HCT116 (cell line): ENCODE measurements around the gene UAP1L1. TPM values are rescaled to one million over a fixed set of nuclear protein-coding genes. Genes with fewer than 3 reads are reported as not detected.

ENCODE experiments used
- ATAC-seq: fragments of 200-7000 bp; cut with Tn5 transposase; 2 replicates; pipeline ENCODE4 v1.9.1; 2020; ENCODE audit warnings: mild to moderate bottlenecking, moderate library complexity
- BruUV-seq: library from RNA; stranded (reverse); fragments of 400-500 nt; replicated peaks from 2 replicates; lab custom pipeline; 2021; lab: Mats Ljungman, UMichigan
- CTCF ChIA-PET: fragments of 300-600 bp; sonication (Branson Sonifier 250); formaldehyde crosslinking; loops from one replicate; lab custom pipeline; 2021; ENCODE audit warnings: antibody characterized with exemption; lab: Charles Lee
- POLR2A ChIA-PET: fragments of 300-600, 350-600 bp; sonication (Branson Sonifier 250); formaldehyde crosslinking; loops from one replicate; lab custom pipeline; 2021; ENCODE audit warnings: antibody characterized with exemption; lab: Charles Lee
- RAD21 ChIA-PET, 2 experiments: fragments of 300-600 bp; sonication (Branson Sonifier 250); formaldehyde crosslinking; loops; one replicate each; lab custom pipeline; 2023; ENCODE audit warnings: low total read pairs in 2 of 2; ENCODE audit not compliant: uncharacterized antibody in 2 of 2, unreplicated experiment in 2 of 2, low non-redundant PET in 1 of 2; lab: Charles Lee
- DNase-seq: peaks from one replicate; pipeline ENCODE4 v3.0.0-alpha.2; 2010; ENCODE audit warnings: low read depth, low spot score
- H2AFZ ChIP-seq: fragments of 200-600 bp; shearing (Covaris generic), sonication (generic); 2 replicates; pipeline ENCODE4 v1.6.1; 2017; ENCODE audit warnings: low read depth, mixed run types, mixed read lengths, antibody characterized with exemption, low read length; ENCODE audit not compliant: poor library complexity, severe bottlenecking
- H3K27ac ChIP-seq: 2 replicates; pipeline ENCODE4 v1.5.1; 2012; ENCODE audit warnings: low read depth, low read length
- H3K27me3 ChIP-seq: fragments of 200-600 bp; sonication (generic); 2 replicates; pipeline ENCODE4 v1.6.1; 2016; ENCODE audit warnings: mixed run types, low read length, mixed read lengths; ENCODE audit not compliant: insufficient read depth
- H3K36me3 ChIP-seq, 2 experiments: fragments of 200-500 bp in 1 of 2; fragments of 200-600 bp in 1 of 2; sonication (Bioruptor generic) in 1 of 2; sonication (generic) in 1 of 2; 2 replicates each; pipeline versions ENCODE4 v1.5.1 to v1.6.1; 2014 to 2016; ENCODE audit warnings: low read length in 2 of 2, inconsistent platforms in 1 of 2, mixed read lengths in 1 of 2, mixed run types in 1 of 2; ENCODE audit not compliant: insufficient read depth in 2 of 2, control insufficient read depth in 1 of 2
- H3K4me1 ChIP-seq, 2 experiments: fragments of 200-600 bp in 1 of 2; sonication (generic) in 1 of 2; 2 replicates each; pipeline versions ENCODE4 v1.5.1 to v1.6.1; 2012 to 2017; ENCODE audit warnings: low read length in 2 of 2, inconsistent platforms in 1 of 2, mild to moderate bottlenecking in 1 of 2, mixed read lengths in 1 of 2, mixed run types in 1 of 2, moderate library complexity in 1 of 2; ENCODE audit not compliant: insufficient read depth in 2 of 2, control insufficient read depth in 1 of 2
- H3K4me2 ChIP-seq: fragments of 200-600 bp; sonication (generic); 2 replicates; pipeline ENCODE4 v1.6.1; 2017; ENCODE audit warnings: mixed run types, low read length, mixed read lengths
- H3K4me3 ChIP-seq, 2 experiments: fragments of 200-600 bp in 1 of 2; sonication (generic) in 1 of 2; replicated peaks in 1 of 2; 2 replicates each; pipeline ENCODE4 v1.5.1; 2011 to 2016; ENCODE audit warnings: low read length in 2 of 2, control low read depth in 1 of 2, low read depth in 1 of 2, mild to moderate bottlenecking in 1 of 2, mixed read lengths in 1 of 2, mixed run types in 1 of 2
- H3K79me2 ChIP-seq: fragments of 200-600 bp; sonication (generic); 2 replicates; pipeline ENCODE4 v1.6.1; 2017; ENCODE audit warnings: mild to moderate bottlenecking, mixed run types, low read length, moderate library complexity, mixed read lengths; ENCODE audit not compliant: insufficient read depth
- H3K9ac ChIP-seq: fragments of 200-600 bp; sonication (generic); 2 replicates; pipeline ENCODE4 v1.6.1; 2016; ENCODE audit warnings: low read length, mixed read lengths
- H3K9me2 ChIP-seq: fragments of 200-600 bp; sonication (generic), shearing (Covaris generic); 2 replicates; pipeline ENCODE4 v1.6.1; 2017; ENCODE audit warnings: mixed run types, mild to moderate bottlenecking, moderate library complexity; ENCODE audit not compliant: insufficient read depth
- H3K9me3 ChIP-seq, 2 experiments: fragments of 200-500 bp in 1 of 2; fragments of 200-600 bp in 1 of 2; sonication (Bioruptor generic) in 1 of 2; sonication (generic) in 1 of 2; 2 replicates each; pipeline ENCODE4 v1.6.1; 2014 to 2017; ENCODE audit warnings: low read length in 2 of 2, mixed read lengths in 2 of 2, inconsistent platforms in 1 of 2, low read depth in 1 of 2, mild to moderate bottlenecking in 1 of 2, mixed run types in 1 of 2, moderate library complexity in 1 of 2; ENCODE audit not compliant: control insufficient read depth in 1 of 2, insufficient read depth in 1 of 2
- H4K20me1 ChIP-seq: fragments of 200-600 bp; sonication (generic), shearing (Covaris generic); 2 replicates; pipeline ENCODE4 v1.6.1; 2017; ENCODE audit warnings: mixed run types, mild to moderate bottlenecking, moderate library complexity; ENCODE audit not compliant: insufficient read depth
- CBX3 ChIP-seq: IDR thresholded peaks from 2 replicates; pipeline ENCODE4 v1.6.1; 2012; ENCODE audit warnings: low read depth
- CEBPB ChIP-seq: IDR thresholded peaks from 2 replicates; pipeline ENCODE4 v1.6.1; 2012; ENCODE audit warnings: low read depth
- EGR1 ChIP-seq: IDR thresholded peaks from 2 replicates; pipeline ENCODE4 v1.6.1; 2012; ENCODE audit warnings: low read depth
- ELF1 ChIP-seq: IDR thresholded peaks from 2 replicates; pipeline ENCODE4 v1.6.1; 2012; ENCODE audit warnings: low read depth, borderline replicate concordance
- EZH2phosphoT487 ChIP-seq: fragments of 200-600 bp; IDR thresholded peaks from 2 replicates; pipeline ENCODE4 v1.6.1; 2018; ENCODE audit warnings: antibody characterized with exemption, borderline replicate concordance
- JUND ChIP-seq: IDR thresholded peaks from 2 replicates; pipeline ENCODE4 v1.6.1; 2012
- MAX ChIP-seq: IDR thresholded peaks from 2 replicates; pipeline ENCODE4 v1.6.1; 2012
- RAD21 ChIP-seq: IDR thresholded peaks from 2 replicates; pipeline ENCODE4 v1.6.1; 2012; ENCODE audit warnings: low read depth, mild to moderate bottlenecking
- SP1 ChIP-seq: IDR thresholded peaks from 2 replicates; pipeline ENCODE4 v1.6.1; 2012; ENCODE audit warnings: low read depth
- YY1 ChIP-seq: IDR thresholded peaks from 2 replicates; pipeline ENCODE4 v1.6.1; 2011; ENCODE audit warnings: low read length, low read depth, moderate library complexity, mild to moderate bottlenecking; ENCODE audit not compliant: insufficient replicate concordance; ENCODE audit errors: extremely low read depth
- ZFX ChIP-seq: fragments of 450-650 bp; IDR thresholded peaks from 2 replicates; pipeline ENCODE4 v1.6.1; 2017
- ZNF274 ChIP-seq: fragments of 200-500 bp; sonication (Bioruptor generic); IDR thresholded peaks from 2 replicates; pipeline ENCODE4 v1.6.1; 2014; ENCODE audit warnings: mild to moderate bottlenecking, low read depth, low read length, inconsistent platforms
- intact Hi-C: fragments of 100-400 bp; cut with micrococcal nuclease; formaldehyde crosslinking; loops from 2 replicates; pipeline ENCODE4 v1.10.0; 2022
- total RNA-seq: library from RNA; stranded (reverse); gene quantifications from one replicate; pipeline ENCODE4 v1.2.1, GENCODE V29; 2021; ENCODE audit not compliant: unreplicated experiment
- TF ChIP-seq, protein P1 (sequence below): IDR thresholded peaks from 2 replicates; pipeline ENCODE4 v1.6.1; 2011; ENCODE audit warnings: mild to moderate bottlenecking, low read length, moderate library complexity; ENCODE audit not compliant: insufficient replicate concordance; ENCODE audit errors: extremely low read depth
- TF ChIP-seq, protein P2 (sequence below): IDR thresholded peaks from 2 replicates; pipeline ENCODE4 v1.6.1; 2012

The UAP1L1 gene
- total RNA-seq, 1 experiment from 2014 or later = 11.0 TPM

DNA sequence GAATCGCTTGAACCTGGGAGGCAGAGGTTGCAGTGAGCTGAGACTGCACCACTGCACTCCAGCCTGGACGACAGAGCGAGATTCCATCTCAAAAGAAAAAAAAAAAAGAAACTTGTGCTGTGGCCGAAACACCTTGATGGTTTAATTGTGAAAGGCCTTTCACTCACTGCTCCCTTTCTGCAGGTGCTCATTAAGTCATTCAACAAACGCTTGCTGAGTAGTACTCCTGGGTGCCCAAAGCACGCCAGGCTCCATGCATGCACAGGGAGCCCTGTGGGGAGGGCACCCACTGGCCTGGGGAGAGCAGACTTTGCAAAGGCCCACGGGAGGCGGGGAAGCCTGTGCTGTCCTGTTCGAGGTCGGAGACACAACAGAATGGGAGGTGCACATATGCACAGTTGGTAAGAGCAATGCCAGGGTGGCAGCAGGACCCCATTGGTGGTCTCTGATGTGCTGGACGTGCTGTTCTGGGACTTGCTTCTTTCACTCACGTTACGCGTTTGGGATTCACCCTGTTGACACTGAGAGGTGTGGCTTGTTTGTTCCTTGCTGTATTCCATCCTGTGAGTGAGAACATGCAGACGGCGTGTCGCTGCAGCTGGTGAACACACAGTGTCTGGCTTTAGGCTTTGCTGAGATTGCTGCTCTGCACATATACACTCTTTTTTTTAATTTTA is 20.4 kb upstream of the UAP1L1 start:
- ChIA-PET POLR2A (interaction anchor here (1.4 kb wide), 1 partner anchor 7 kb away, joined by 4 read pairs; no protein-coding TSS in a partner anchor), RAD21 (no interaction called here), CTCF (interaction anchor here (1.9 to 4.3 kb wide), 3 partner anchors 11 to 28 kb away, joined by 9 to 22 read pairs (median 14); no protein-coding TSS in a partner anchor)
- no TSS peak for BruUV-seq
- H3K4me3 ChIP-seq = no peak overlapping the region
- no peaks in the 10 kb centered on the region for H3K27me3 ChIP-seq
- no peak overlapping the region for H3K27ac ChIP-seq
- no peaks in the 10 kb centered on the region for H3K9me3 ChIP-seq
- H3K36me3 ChIP-seq = no peaks in the 10 kb centered on the region
- no peak for DNase-seq
- no peaks in the 10 kb centered on the region for H3K79me2 ChIP-seq
- no peaks in the 10 kb centered on the region for H4K20me1 ChIP-seq
- H3K4me1 ChIP-seq = peaks cover 22 to 40% of the 10 kb centered on the region in 2 experiments
- TF ChIP-seq CEBPB (no peak), JUND (no peak), CBX3 (no peak), ELF1 (no peak)
- TF ChIP-seq, protein P1, sequence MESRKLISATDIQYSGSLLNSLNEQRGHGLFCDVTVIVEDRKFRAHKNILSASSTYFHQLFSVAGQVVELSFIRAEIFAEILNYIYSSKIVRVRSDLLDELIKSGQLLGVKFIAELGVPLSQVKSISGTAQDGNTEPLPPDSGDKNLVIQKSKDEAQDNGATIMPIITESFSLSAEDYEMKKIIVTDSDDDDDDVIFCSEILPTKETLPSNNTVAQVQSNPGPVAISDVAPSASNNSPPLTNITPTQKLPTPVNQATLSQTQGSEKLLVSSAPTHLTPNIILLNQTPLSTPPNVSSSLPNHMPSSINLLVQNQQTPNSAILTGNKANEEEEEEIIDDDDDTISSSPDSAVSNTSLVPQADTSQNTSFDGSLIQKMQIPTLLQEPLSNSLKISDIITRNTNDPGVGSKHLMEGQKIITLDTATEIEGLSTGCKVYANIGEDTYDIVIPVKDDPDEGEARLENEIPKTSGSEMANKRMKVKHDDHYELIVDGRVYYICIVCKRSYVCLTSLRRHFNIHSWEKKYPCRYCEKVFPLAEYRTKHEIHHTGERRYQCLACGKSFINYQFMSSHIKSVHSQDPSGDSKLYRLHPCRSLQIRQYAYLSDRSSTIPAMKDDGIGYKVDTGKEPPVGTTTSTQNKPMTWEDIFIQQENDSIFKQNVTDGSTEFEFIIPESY = no peak
- intact Hi-C loops = no loop called here
- no peak overlapping the region for H2AFZ ChIP-seq
- H3K9me2 ChIP-seq = no peaks in the 10 kb centered on the region
- no peak overlapping the region for H3K9ac ChIP-seq
- no peak overlapping the region for H3K4me2 ChIP-seq
- ATAC-seq = no peak

DNA sequence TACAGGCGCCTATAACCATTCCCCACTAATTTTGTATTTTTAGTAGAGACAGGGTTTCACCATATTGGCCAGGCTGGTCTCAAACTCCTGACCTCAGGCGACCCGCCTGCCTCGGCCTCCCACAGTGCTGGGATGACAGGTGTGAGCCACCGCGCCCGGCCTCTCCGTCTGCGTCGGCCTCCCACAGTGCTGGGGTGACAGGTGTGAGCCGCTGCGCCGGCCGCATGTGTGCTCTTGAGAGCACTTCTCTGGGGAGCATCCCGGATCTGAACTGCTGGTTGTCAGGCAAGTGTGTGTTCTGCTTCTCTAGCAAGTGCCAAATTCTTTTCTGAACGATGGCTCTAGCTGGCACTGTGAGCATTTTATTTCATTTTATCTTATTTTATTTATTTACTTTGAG is 19.8 kb upstream of the UAP1L1 start:
- intact Hi-C loops = no loop called here
- CTCF ChIA-PET = interaction anchor here (0.9 to 3.1 kb wide), 3 partner anchors 10 to 28 kb away, joined by 4 to 14 read pairs (median 6); partner anchors contain the start of gene SAPCD2
- no peak overlapping the region for H2AFZ ChIP-seq
- no peak for TF ChIP-seq EGR1
- TF ChIP-seq SP1 = no peak
- TF ChIP-seq EZH2phosphoT487 = no peak
- no peak for TF ChIP-seq RAD21
- TF ChIP-seq, protein P1 = no peak
- TF ChIP-seq ZNF274 = no peak
- TF ChIP-seq, protein P2, sequence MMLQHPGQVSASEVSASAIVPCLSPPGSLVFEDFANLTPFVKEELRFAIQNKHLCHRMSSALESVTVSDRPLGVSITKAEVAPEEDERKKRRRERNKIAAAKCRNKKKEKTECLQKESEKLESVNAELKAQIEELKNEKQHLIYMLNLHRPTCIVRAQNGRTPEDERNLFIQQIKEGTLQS = no peak
- TF ChIP-seq CBX3 = no peak
- no peak for TF ChIP-seq MAX
- TF ChIP-seq ZFX = no peak
- no peak for TF ChIP-seq CEBPB
- TF ChIP-seq YY1 = no peak

More for the DNA sequence above, 19.8 kb upstream of the UAP1L1 start:
- Histone ChIP-seq H3K4me3 (no peak overlapping the region), H3K9me2 (no peaks in the 10 kb centered on the region), H3K27ac (no peak overlapping the region), H3K9ac (no peak overlapping the region), H3K9me3 (no peaks in the 10 kb centered on the region), H3K36me3 (no peaks in the 10 kb centered on the region), H3K27me3 (no peaks in the 10 kb centered on the region), H3K4me2 (no peak overlapping the region), H3K4me1 (peaks cover 22 to 41% of the 10 kb centered on the region in 2 experiments), H3K79me2 (no peaks in the 10 kb centered on the region), H4K20me1 (no peaks in the 10 kb centered on the region)
- RAD21 ChIA-PET = no interaction called here
- ATAC-seq = no peak
- BruUV-seq = no TSS peak
- no peak for DNase-seq
- POLR2A ChIA-PET = no interaction called here
